HG03558 (cell line): ENCODE measurements around the gene ADAM29.
"Not testable (repeated sequence)": the region's sequence is repeated elsewhere in the genome, so short reads cannot be mapped to it uniquely, and the experiment has no call there.

Experiments
- ATAC-seq: cut with Tn5 transposase; IDR thresholded peaks from one replicate; pipeline ENCODE4 v1.9.1; 2021; ENCODE audit warnings: moderate number of reproducible peaks; ENCODE audit not compliant: unreplicated experiment; ENCODE audit errors: extremely low read depth

ADAM29 gene

DNA sequence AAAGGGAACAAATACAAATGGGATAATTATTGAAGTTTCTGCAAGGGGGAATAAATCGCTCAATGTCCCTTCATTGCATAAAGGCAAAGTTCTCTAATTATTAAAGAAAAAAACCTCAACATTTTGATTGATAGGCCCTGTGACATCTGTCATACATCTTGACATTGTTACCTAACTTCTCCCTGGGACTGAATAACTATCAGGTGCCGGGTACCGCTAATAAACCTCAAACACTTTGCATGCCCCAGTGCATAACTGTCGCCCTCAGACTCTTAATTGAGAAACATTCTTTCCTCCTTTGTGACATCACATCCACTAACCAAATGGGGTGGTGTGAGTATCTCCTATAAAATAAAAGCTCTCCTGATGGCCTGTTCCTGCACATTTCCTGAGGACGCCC, at the start of gene ADAM29:
TSS of gene ADAM29 (plus strand) at position 301 of the 400 bp plus-strand sequence. CDS start 57,168 bp downstream, outside the sequence.
- no peak for ATAC-seq

- no peak for ATAC-seq
Observed at GRCh38 chr4:174869339-174869738, 48.8 kb upstream of the ADAM29 start.

DNA sequence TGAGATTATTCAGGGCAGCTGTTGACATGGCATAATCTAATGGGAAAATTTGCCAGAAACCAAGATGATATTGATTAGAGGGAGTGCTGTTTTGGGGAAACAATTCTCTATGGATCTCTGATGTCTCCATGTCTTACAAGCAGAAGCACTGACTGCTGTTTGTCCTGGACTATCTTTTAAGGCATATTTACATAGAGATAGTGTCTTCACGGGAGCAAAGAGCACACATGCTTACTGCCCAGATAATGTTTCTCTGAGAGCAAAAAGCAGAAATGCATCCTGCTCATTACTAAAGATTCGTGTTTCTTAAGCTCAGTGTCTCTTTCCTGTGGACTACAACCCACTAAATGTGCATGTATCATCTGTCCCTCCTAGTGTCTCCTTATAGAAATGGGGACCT, 47.8 kb upstream of the ADAM29 start:
- ATAC-seq, result no peak

- no peak for ATAC-seq
Observed at GRCh38 chr4:174871407-174871806, 46.8 kb upstream of the ADAM29 start.

DNA sequence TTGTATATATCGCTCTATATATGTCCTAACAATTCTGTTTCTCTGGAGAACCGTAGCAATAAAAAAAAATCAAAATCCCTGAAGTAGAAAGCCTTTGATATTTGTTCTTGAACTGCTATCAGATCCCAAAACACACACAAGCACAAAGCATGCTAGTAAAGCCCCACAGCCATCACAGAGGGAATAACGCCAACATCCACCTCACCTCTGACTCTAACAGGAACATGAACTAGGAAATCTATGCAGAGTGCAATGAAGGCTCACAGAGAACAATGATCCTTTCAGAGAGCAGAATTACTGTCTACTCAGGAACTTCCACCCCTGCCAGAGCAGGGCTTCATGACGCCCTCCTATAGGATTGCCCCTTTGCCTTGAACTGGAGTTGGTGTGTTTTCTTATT, 45.0 kb upstream of the ADAM29 start:
- not testable (repeated sequence) for ATAC-seq

DNA sequence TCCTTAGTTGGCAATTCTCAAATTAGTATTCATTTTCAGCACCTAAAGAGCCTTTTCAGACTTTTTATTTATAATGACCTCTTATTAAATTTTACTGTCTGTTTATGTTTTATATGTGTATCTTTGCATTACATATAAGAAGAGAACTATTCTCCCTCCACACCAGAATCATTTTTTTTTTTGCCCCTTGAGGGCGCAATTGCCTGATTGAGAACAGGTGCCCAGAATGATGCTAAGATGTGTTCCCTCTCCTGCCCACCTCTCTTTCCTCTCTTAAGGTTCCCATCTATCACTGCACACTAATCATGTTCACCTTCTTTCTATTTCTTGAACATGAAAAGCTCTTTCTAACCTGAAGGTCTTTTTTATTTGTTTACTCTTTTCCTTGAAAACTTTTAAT, 44.2 kb upstream of the ADAM29 start:
- peak; percentile 48 for ATAC-seq

DNA sequence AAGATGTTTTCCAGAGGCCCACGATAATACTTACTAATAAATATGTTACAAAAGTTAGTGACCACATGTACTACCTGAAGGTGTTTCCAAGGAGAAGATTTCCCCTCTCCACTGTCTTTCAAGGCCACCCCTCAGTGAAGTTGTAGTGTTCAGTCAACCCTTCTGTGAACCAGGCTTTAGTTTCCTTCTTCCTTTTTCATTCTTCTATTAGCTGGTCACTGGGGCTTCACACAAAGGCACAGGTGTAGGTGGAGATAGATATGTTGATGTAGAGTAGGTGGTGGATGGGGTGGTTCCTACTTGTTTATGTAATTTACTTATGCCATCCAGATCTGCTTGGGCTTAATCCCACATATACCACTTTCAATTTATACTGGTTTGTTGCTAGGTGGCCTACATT, 43.3 kb upstream of the ADAM29 start:
- no peak for ATAC-seq

GRCh38 chr4:174880001-174880400, 38.2 kb upstream of the ADAM29 start:
- no peak for ATAC-seq

GRCh38 chr4:174882317-174882992, 35.7 kb upstream of the ADAM29 start:
- ATAC-seq, result no peak

- no peak for ATAC-seq
Observed at GRCh38 chr4:174907508-174907907, 10.7 kb upstream of the ADAM29 start.

- ATAC-seq, result no peak
Observed at GRCh38 chr4:174910271-174910670, 7.9 kb upstream of the ADAM29 start.

- ATAC-seq, result no peak
Observed at GRCh38 chr4:174912919-174913543, 5.1 kb upstream of the ADAM29 start.

DNA sequence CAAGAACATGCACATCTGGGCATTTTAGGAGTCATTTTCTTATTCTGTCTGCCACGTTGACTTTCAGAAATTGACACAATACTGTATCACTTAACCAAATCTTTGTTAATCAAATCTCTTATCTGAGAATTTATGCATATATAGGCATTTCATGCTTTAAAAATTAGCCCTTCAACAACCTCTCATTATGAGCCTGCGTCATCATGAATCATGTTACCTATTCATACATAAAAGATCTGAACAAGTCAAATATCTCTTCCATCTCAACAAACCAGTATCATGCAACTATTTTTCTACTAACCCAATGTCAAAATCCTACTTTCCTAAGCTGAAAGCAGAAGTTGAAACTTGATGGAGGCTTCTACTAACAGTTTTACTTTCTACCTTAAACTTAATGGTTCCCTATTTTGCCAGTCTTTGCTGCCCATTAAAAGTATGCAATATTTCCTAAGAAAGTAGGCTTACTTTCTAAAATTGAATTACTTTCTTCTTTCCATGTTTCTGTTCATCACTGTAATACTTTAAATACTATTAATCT, 1.8 kb downstream of the ADAM29 start:
- ATAC-seq, result no peak

GRCh38 chr4:174926958-174927357, 8.8 kb downstream of the ADAM29 start:
- no peak for ATAC-seq

GRCh38 chr4:174928174-174928573, 10.0 kb downstream of the ADAM29 start:
- ATAC-seq, result peak; percentile 47

GRCh38 chr4:174928575-174929253, 10.6 kb downstream of the ADAM29 start:
- no peak for ATAC-seq

- ATAC-seq, result no peak
Observed at GRCh38 chr4:174929346-174929745, 11.2 kb downstream of the ADAM29 start.

GRCh38 chr4:174930895-174931294, 12.7 kb downstream of the ADAM29 start:
- ATAC-seq, result no peak

DNA sequence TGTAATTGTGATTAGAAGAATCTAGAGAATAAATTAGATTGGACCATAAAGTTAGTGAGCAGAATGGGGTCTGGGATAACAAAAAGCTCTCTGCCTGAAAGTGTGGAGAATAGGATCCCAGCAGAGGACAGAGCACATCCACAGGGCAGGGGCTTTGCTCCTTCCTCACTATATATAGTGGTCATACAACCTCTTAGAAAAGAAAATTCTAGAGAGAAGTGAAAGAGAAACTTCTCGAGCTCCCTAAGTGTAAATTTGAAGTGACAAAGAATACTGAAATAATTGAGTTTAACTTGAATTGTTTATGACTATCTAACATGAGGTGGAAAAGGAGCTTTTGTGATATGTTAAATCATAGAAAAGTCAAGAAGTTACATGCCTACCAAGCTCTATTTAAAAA, 14.9 kb downstream of the ADAM29 start:
- ATAC-seq, result no peak

DNA sequence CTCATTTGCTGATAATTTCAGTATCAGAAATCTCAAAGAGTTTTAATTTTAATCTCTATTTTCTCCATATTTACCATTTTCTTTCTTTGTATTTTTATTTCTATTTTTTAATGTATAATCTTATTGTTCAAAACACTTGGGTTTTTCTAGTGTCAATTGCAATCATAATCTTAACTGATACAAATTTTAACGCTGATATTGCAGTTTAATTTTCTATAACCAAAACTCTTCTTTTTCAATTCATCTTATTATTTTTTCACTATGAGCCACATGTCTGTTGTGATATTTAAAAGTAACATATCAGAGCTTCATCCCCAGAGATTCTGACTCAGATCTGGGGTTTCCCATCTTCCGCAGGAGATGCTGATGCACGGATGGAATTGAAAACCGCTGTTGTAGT, 16.2 kb downstream of the ADAM29 start:
- no peak for ATAC-seq

- no peak for ATAC-seq
Observed at GRCh38 chr4:174935607-174936006, 17.4 kb downstream of the ADAM29 start.
